ENCODE data around the gene MACIR.

MACIR gene

DNA sequence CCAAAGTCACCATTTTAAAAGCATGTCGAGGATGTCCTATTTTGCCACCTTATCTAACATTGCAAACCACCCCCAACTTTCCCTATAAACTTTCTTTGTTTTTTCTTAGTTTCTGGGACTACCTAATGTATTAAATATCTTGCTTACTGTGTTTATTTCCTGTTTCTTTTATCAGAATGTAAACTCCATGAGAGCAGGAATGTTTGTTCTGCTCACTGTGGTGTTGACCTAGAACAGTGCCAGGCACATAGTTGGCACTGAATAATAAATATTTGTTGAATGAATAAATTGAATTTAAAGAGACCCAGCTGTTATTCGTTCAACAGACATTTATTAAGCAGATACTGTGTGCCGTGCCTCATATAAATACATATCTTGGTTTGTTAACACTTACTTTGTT is 35.2 kb downstream of the MACIR start:
- DNase-seq: no peak

DNA sequence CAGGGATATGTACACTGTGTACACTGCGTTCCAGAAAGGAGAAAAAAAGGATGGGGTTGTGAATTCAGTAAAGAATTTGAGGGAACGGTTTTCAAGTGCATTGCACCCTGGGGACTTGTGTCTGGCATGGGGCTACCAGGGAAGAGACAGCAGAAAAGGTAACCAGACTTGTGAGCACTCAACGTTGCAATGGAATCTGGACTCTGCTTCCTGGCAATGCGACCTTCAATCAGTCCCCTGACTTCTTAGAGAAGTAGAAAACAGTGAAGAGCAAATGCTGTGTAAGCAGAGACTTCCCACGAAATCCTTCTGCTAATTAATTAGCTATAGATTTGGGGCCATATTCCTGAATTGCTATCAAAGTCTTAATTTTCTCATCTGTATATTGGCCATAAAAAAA is 36.3 kb downstream of the MACIR start:
- DNase-seq: no peak

DNA sequence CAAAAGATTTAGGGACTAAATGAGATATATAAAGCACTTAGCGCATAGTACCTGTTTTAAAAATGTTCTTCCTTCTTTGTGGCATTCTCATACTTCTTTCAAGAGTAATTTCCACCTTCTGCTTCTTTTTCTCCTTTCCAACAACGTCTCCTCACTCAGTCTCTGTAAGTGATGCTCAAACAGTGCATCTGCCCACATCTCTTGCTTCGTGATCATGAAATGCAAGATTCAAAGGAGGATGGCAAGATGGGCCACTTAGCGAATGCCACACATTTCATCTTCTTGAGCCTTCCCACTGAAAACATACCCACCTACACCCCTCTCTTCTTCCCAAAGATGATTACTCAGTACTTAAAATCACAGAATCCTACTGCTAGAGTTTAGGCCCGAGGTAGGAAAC is 36.9 kb downstream of the MACIR start:
- DNase-seq: no peak

DNA sequence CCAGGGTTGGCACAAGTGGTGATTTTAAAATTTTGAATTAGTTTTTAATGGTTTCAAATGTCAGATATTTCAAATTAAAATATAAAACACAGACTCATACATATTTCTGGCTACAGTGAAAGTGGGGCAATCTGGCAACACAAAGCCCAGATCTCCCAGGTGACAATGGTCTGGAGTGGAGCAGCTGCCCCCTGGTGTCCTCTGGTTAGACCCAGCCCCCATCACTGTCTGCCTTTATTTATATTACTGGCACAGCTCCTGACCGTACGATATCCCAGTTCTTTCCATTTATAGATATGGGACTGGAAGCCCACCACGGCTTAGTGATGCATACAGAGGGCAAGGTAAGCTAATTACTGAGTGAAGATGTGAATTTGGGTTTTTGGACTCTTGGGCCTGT is 37.3 kb downstream of the MACIR start:
- DNase-seq: no peak

DNA sequence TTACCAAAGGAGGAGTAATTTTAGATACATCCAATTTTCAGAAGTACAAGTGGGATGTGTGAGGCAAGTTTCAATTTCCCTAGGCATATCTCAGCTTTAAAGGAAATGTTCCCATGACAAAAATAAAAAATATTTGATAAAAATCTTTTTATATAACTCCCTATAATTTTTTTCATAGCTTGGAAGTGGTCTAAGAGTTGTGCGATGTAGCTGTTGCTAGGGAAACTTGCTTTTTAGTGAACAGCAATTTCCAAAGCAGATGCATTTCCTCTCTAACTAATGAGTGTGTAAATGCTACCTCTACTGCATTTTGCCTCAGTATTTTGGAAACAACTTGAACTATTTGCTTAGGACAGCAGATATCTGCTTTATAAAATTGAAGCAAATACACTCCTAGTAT is 39.6 kb downstream of the MACIR start:
- no peak for DNase-seq

DNA sequence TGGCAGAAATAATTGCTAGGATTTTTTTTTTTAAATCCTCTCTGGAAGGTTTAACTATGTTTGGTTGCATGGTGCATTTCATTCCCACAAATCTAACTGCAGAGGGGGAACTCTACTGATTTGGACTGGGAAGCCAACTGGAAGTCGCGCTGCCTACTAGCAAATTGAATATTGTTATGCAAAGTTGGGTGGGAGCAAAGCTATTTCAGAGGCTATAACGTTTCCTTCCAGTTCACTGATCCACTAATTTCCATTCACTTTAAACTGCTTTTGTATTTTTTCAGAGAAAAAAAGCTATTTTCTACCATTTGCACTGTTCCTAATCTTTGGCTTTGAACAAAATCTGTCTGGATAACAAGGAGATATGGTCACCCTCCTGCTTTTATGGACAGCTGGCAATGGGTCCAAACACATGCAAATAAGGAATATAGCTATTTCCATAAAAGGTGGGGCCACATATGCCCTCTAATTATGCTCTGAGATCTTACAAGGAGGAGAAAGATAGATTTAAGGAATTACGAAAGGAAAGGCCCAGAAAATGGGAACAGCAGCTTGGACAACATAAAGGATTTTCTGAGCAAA is 40.1 kb downstream of the MACIR start:
- no peak for DNase-seq

DNA sequence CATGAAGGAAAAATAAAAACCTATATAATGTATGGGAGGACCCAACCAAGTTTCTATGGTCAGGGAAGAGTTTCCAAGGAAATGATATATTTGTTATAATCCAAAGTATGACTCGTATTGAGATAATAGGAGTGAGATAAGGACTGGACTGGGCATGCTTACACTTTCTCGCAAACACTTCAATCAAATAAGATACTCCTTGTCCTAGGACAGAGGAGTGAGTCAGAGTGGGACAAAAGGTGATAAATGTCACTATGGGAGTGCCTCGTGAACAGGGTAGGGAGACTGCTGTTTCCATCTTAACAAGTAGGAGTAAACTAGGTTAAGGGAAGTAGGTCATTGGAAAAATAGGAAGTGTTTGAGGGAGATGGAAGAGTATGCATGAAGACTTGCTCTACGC is 47.2 kb downstream of the MACIR start:
- no peak for DNase-seq

DNA sequence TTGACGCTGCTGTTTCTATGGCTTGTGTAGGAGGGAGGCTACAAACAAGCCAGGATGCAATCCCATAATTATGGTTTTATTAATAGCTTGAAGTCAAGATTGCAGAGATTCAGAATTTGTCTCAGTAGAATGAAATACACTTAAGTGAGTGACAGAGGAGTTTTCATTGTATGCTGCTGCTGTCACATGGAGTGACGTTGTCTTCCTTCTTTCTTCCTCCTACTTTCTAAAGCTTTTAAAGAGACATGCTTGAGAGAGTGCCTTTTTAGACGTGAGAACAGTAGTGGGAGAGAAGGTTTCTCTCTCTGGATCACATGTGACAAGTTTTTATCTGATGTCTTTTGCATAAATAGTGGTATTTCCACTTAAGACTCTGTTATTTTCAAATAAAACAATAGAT is 48.9 kb downstream of the MACIR start:
- no peak for DNase-seq

DNA sequence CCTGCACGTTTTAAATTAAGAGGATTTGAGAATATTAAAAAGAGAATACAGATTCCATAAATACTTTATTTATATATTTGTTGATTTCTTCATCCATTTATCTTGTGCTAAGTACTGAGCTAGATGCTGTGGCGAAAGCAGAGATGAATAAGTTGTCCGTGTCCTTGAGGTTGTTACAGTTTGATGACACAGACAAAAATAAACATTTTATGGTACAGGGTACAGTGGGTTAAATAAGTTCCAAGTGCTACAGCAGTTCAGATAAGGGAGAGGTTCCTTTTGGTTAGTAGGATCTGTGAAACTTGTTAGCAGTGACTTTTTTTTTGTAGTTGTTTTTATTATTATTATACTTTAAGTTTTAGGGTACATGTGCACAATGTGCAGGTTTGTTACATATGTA is 50.2 kb downstream of the MACIR start:
- no peak for DNase-seq

DNA sequence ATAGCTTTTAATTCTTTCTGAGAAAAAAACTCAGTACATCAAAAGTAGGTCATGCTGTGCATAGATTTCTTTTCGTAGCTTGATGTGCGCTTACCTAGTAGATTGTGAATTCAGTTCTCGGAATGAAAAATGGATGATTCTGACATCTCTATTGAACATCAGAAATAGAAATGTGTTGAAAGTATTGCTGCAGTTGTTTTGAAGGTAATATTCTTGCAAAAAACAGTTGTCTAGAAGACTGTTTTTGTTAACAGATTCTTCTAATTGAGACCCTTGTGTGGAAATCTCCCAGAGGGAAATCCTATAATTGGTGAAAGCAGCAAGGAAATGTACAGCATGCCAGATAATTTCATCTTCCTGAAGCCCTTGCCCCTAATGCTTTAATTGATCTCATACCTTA is 54.5 kb downstream of the MACIR start:
- DNase-seq: no peak

DNA sequence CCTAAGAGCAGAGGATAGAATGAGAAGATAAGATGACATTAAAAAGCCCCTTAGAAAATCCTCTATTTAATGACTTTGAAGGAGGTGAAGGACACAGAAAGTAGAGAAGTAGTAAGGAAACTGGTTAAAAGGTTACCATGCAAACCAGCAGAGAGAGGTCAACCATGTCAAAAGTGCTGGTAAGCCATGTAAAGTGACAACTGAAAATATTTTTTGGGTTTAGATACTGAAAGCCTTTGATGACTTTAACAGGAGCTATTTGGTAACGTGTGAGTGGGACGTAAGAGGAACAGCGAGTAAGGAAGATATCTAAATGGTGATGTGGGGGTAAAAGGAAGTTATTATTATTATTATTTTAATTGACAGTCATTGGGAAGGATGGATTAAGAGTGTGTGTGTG is 56.9 kb downstream of the MACIR start:
- no peak for DNase-seq

DNA sequence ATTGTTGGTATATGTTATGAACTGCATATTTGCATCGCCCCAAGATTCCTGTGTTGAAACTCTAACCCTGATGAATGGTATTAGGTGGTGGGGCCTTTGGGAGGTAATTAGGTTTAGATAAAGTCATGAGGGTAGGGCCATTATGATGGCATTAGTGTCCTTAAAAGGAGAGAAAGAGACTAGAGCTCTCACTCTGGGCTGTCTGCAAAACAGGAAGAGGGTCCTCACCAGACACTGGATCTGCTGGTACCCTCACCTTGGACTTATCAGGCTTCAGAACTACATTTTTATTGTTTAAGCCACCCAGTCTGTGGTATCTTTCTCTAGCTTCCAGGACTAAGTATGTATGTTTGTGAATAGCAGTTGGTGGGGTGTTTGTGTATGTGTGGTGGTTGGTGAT is 68.9 kb downstream of the MACIR start:
- DNase-seq: no peak

DNA sequence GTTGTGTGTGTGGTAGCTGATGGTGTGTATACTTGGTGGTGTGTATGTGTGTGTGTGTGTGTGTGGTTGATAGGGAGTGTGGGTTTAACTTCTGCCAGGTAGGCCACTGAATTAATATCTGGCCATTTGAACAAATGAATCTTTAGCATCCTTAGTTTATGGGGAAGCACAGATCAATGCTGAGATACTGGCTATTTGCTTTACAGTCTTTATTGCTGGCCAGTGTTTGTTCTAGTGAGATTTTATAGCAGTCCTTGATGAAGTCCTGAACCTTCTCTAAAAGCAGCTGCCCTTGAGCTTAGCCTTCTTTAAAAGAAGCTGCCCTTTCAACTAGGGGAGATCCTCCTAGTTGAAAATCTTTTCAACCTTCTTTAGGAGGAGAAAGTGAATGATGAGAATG is 69.3 kb downstream of the MACIR start:
- DNase-seq: no peak
